Right renal cortex interstitium (tissue), 3 donors: ENCODE data around the gene CD320. TPM values are rescaled to one million over a fixed set of nuclear protein-coding genes. Genes with fewer than 3 reads are reported as not detected.
"Not testable (repeated sequence)": the region's sequence is repeated elsewhere in the genome, so short reads cannot be mapped to it uniquely, and the experiment has no call there.

Experiments used
- DNase-seq, 3 donors: peaks; one replicate each; pipeline ENCODE4 v3.0.0-alpha.2; 2013; ENCODE audit warnings: low read depth in 3 of 3, low spot score in 2 of 3
- polyA plus RNA-seq, 3 donors: library from polyadenylated mRNA; unstranded; fragments of 120-200 nt; gene quantifications; one replicate each; pipeline ENCODE4 v1.2.1, GENCODE V29; 2013; ENCODE audit not compliant: insufficient read length in 3 of 3

CD320 gene
- polyA plus RNA-seq: 10 to 100 TPM; 24.2 to 25.9 (median 24.7) TPM

GRCh38 chr19:8307965-8308866, at the start of gene CD320:
Gene CD320 (minus strand): TSS chr19:8308358. CDS start chr19:8308290, 68 bp downstream.
- peak; percentile 83 to 89 (median 85) for DNase-seq

DNA sequence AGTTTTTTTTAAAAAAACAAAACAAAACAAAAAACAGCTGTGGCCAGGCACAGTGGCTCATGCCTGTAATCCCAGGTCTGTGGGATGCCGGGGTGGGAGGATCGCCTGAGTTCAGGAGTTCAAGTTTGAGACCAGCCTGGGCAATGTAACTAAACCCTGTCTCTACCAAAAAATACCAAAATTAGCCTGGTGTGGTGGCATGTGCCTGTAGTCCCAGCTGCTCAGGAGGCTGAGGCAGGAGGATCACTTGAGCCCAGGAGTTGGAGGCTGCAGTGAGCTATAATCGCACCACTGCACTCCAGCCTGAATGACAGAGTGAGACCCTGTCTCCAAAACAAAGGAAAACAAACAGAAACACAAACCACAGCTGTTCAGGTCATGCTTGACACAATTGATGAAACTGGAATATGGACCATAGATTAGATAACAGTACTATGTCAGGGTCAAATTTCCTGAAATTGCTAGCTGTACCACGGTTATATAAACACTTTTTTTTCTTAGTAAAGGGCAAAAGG, 48.9 kb upstream of the CD320 start:
- no peak for DNase-seq

GRCh38 chr19:8355631-8356402, 47.7 kb upstream of the CD320 start:
- DNase-seq: no peak

- not testable (repeated sequence) for DNase-seq
Measured at GRCh38 chr19:8352845-8353244, 44.7 kb upstream of the CD320 start.

GRCh38 chr19:8352134-8352827, 44.1 kb upstream of the CD320 start:
- DNase-seq: no peak

- DNase-seq: not testable (repeated sequence)
Measured at GRCh38 chr19:8349629-8350372, 41.6 kb upstream of the CD320 start.

DNA sequence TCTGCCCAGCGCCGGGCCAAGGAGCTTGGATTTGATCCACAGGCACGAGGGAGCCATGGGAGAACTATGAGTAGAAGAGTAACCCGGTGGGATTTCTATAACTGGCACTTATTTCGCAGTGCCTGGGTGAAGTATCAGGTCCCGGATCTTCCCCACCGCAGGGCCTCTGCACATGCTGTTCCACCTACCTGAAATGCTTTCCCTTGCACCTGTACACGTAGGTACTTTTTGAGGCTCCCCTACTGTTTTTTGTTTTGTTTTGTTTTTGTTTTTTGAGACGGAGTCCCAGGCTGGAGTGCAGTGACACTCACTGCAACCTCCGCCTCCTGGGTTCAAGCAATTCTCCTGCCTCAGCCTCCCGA, 35.3 kb upstream of the CD320 start:
- DNase-seq: no peak

GRCh38 chr19:8342684-8343482, 34.7 kb upstream of the CD320 start, which contains the start of gene KANK3:
Gene KANK3 (minus strand): TSS chr19:8343262. CDS start chr19:8337828, 5,434 bp downstream.
- DNase-seq: peak in 1 of 3 donors; percentile 86

- DNase-seq: no peak
Measured at GRCh38 chr19:8342316-8342683, 34.1 kb upstream of the CD320 start.

DNA sequence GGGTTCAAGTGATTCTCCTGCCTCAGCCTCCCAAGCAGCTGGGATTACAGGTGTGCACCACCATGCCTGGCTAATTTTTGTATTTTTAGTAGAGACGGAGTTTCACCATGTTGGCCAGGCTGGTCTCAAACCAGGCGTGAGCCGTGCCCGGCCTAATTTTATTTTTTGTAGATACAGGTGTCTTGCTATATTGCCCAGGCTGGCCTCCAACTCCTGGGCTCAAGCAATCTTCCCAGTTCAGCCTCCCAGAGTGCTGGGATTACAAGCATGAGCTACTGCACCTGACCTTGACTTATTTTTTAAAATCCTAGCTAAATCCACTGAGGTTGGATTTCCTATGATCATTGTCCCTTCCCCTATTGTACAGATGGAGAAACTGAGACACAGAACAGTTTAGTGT, 33.3 kb upstream of the CD320 start:
- DNase-seq: not testable (repeated sequence)

DNA sequence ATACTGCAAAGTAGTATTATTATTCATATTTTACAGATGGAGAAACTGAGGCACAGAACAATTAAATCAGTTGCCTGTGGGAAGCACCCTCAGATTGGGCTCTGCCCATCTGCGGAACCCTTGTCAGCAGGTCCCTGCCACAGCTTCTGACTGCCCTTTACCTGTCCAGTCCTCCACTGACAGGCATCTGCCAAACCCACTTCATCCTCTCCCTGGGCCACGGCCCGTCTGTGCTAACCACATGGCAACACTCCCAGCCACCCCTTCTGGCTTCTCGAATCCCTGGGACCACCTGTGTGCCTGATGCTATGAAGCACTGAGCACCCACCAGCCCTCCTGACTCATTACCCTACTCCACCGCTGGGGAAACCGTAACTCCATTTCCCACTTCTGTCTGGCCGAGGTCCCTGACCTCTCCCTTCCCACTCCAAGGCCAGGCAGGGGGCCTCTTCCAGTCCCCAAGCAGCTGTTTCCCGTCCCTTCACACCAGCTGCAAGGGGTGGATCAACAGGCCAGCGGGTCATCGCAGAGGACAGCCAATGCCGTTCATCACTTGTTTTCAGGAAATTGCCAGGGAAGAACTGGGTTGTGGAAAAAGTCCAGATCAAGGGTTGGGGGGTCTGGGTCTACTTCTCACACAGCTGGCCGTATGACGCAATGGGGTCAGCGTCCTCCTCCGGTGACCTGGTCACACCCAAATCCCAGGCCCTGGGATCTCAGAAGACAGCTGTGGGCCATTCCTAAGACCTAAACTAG, 32.4 kb upstream of the CD320 start:
- no peak for DNase-seq

- DNase-seq: no peak
Measured at GRCh38 chr19:8338835-8339234, 30.7 kb upstream of the CD320 start.

DNA sequence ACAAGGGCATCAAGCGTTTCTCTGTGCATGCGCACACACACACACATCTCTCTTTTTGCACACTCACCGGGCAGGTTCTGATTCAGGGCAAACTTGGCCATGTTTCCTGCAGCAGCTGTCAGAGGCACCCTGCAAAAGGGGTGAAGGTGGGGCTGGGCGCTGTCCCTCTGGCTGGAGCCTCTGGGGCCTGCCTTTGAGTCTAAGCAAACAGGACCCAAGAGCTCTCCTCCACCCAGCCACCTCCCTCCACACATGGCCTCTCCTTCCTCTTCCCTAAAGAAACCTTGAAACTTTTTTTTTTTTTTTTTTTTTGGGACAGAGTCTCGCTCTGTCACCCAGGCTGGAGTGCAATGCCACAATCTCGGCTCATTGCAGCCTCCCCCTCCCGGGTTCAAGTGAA, 29.6 kb upstream of the CD320 start:
- no peak for DNase-seq

GRCh38 chr19:8336660-8337059, 28.5 kb upstream of the CD320 start:
- no peak for DNase-seq

DNA sequence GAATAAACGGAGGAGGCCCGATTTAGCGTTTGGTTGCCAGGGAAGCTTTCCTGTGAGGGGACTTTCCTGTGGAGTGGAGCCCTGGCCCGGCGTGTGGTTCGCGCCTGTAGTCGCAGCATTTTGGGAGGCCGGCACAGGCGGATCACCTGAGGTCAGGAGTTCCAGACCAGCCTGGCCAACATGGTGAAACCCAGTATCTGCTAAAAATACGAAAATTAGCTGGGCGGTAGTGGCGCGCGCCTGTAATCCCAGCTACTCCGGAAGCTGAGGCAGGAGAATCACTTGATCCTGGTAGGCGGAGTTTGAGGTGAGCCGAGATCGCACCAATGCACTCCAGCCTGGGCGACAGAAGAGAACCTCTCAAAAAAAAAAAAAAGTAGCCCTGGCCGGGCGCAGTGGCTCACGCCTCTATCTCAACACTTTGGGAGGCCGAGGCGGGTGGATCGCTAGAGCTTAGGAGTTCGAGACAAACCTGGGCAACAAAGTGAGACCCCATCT, 28.0 kb upstream of the CD320 start:
- DNase-seq: no peak

- no peak for DNase-seq
Measured at GRCh38 chr19:8335343-8336071, 27.3 kb upstream of the CD320 start.

- DNase-seq: no peak
Measured at GRCh38 chr19:8334458-8335342, 26.5 kb upstream of the CD320 start.
